ENCODE measurements around the gene GSS. TPM values are rescaled to one million over a fixed set of nuclear protein-coding genes. Genes with fewer than 3 reads are reported as not detected.

The GSS gene
- total RNA-seq, 2 experiments from 2014 or later = 84.3 to 86.0 TPM

GRCh38 chr20:34979366-34980153 is 24.0 kb upstream of the GSS start:
- intact Hi-C loops (cut with micrococcal nuclease) = no loop called here
- no peak for DNase-seq
- Mint-ChIP-seq H3K27ac (no peak overlapping the region), H3K4me1 (ENCODE audit: low read depth) (no peaks in the 10 kb centered on the region), H3K9me3 (no peaks in the 10 kb centered on the region), H3K27me3 (ENCODE audit: low read depth) (no peaks in the 10 kb centered on the region), H3K4me3 (no peak overlapping the region), H3K36me3 (ENCODE audit: low read depth) (no peaks in the 10 kb centered on the region)
- CTCF ChIA-PET = interaction anchor here (1.0 kb wide), 1 partner anchor 145 kb away, joined by 3 read pairs; no protein-coding TSS in a partner anchor

- Mint-ChIP-seq H3K36me3 (ENCODE audit: low read depth) (no peaks in the 10 kb centered on the region), H3K27me3 (ENCODE audit: low read depth) (no peaks in the 10 kb centered on the region), H3K4me1 (ENCODE audit: low read depth) (no peaks in the 10 kb centered on the region), H3K4me3 (no peak overlapping the region), H3K27ac (no peak overlapping the region), H3K9me3 (no peaks in the 10 kb centered on the region)
- intact Hi-C loops (cut with micrococcal nuclease) = no loop called here
- DNase-seq = no peak
- CTCF ChIA-PET = interaction anchor here (0.5 to 0.7 kb wide), 2 partner anchors 103 to 145 kb away, joined by 3 to 4 read pairs; no protein-coding TSS in a partner anchor
Observed at GRCh38 chr20:34978092-34978744, 22.6 kb upstream of the GSS start.

- no peaks in the 10 kb centered on the region for H3K4me1 Mint-ChIP-seq (ENCODE audit: low read depth)
- no peaks in the 10 kb centered on the region for H3K9me3 Mint-ChIP-seq
- H3K4me3 Mint-ChIP-seq = no peak overlapping the region
- CTCF ChIA-PET = interaction anchor here (0.7 kb wide), 1 partner anchor 103 kb away, joined by 3 read pairs; no protein-coding TSS in a partner anchor
- no peaks in the 10 kb centered on the region for H3K36me3 Mint-ChIP-seq (ENCODE audit: low read depth)
- DNase-seq = no peak
- intact Hi-C loops (cut with micrococcal nuclease) = no loop called here
- no peaks in the 10 kb centered on the region for H3K27me3 Mint-ChIP-seq (ENCODE audit: low read depth)
- no peak overlapping the region for H3K27ac Mint-ChIP-seq
Observed at GRCh38 chr20:34977365-34978091, 21.9 kb upstream of the GSS start.

GRCh38 chr20:34976286-34976685 is 20.7 kb upstream of the GSS start:
- CTCF ChIA-PET = no interaction called here
- no peak for DNase-seq
- H3K36me3 Mint-ChIP-seq (ENCODE audit: low read depth) = no peaks in the 10 kb centered on the region
- H3K27ac Mint-ChIP-seq = no peak overlapping the region
- H3K4me1 Mint-ChIP-seq (ENCODE audit: low read depth) = no peaks in the 10 kb centered on the region
- no peaks in the 10 kb centered on the region for H3K27me3 Mint-ChIP-seq (ENCODE audit: low read depth)
- intact Hi-C loops (cut with micrococcal nuclease) = no loop called here
- no peaks in the 10 kb centered on the region for H3K9me3 Mint-ChIP-seq
- H3K4me3 Mint-ChIP-seq = no peak overlapping the region

- Mint-ChIP-seq H3K27me3 (ENCODE audit: low read depth) (no peaks in the 10 kb centered on the region), H3K4me1 (ENCODE audit: low read depth) (no peaks in the 10 kb centered on the region), H3K9me3 (no peaks in the 10 kb centered on the region), H3K27ac (no peak overlapping the region), H3K36me3 (ENCODE audit: low read depth) (no peaks in the 10 kb centered on the region), H3K4me3 (no peak overlapping the region)
- no peak for DNase-seq
- CTCF ChIA-PET = interaction anchor here (0.6 to 1.2 kb wide), 3 partner anchors 43 to 330 kb away, joined by 3 to 4 read pairs (median 3); no protein-coding TSS in a partner anchor
- intact Hi-C loops (cut with micrococcal nuclease) = no loop called here
Observed at GRCh38 chr20:34974246-34974645, 18.6 kb upstream of the GSS start.

- H3K27me3 Mint-ChIP-seq (ENCODE audit: low read depth) = no peaks in the 10 kb centered on the region
- H3K9me3 Mint-ChIP-seq = no peaks in the 10 kb centered on the region
- intact Hi-C loops (cut with micrococcal nuclease) = no loop called here
- H3K4me1 Mint-ChIP-seq (ENCODE audit: low read depth) = no peaks in the 10 kb centered on the region
- H3K36me3 Mint-ChIP-seq (ENCODE audit: low read depth) = no peaks in the 10 kb centered on the region
- CTCF ChIA-PET = interaction anchor here (0.5 to 1.3 kb wide), 2 partner anchors 16 to 201 kb away, joined by 3 read pairs; no protein-coding TSS in a partner anchor
- DNase-seq = no peak
- no peak overlapping the region for H3K27ac Mint-ChIP-seq
- H3K4me3 Mint-ChIP-seq = no peak overlapping the region
Observed at GRCh38 chr20:34971561-34972235, 16.1 kb upstream of the GSS start.

- Mint-ChIP-seq H3K36me3 (ENCODE audit: low read depth) (no peaks in the 10 kb centered on the region), H3K4me3 (no peak overlapping the region), H3K9me3 (no peaks in the 10 kb centered on the region), H3K4me1 (ENCODE audit: low read depth) (no peaks in the 10 kb centered on the region), H3K27ac (no peak overlapping the region), H3K27me3 (ENCODE audit: low read depth) (no peaks in the 10 kb centered on the region)
- no peak for DNase-seq
- CTCF ChIA-PET = no interaction called here
- intact Hi-C loops (cut with micrococcal nuclease) = no loop called here
Observed at GRCh38 chr20:34970846-34971560, 15.4 kb upstream of the GSS start.

- no peaks in the 10 kb centered on the region for H3K36me3 Mint-ChIP-seq (ENCODE audit: low read depth)
- H3K4me3 Mint-ChIP-seq = no peak overlapping the region
- H3K27me3 Mint-ChIP-seq (ENCODE audit: low read depth) = no peaks in the 10 kb centered on the region
- no peak for DNase-seq
- no peaks in the 10 kb centered on the region for H3K9me3 Mint-ChIP-seq
- H3K27ac Mint-ChIP-seq = no peak overlapping the region
- intact Hi-C loops (cut with micrococcal nuclease) = no loop called here
- no peaks in the 10 kb centered on the region for H3K4me1 Mint-ChIP-seq (ENCODE audit: low read depth)
- CTCF ChIA-PET = no interaction called here
Observed at GRCh38 chr20:34970193-34970840, 14.7 kb upstream of the GSS start.

GRCh38 chr20:34968042-34968775 is 12.6 kb upstream of the GSS start:
- H3K36me3 Mint-ChIP-seq (ENCODE audit: low read depth) = no peaks in the 10 kb centered on the region
- no peak overlapping the region for H3K4me3 Mint-ChIP-seq
- CTCF ChIA-PET = no interaction called here
- no peaks in the 10 kb centered on the region for H3K4me1 Mint-ChIP-seq (ENCODE audit: low read depth)
- no peak overlapping the region for H3K27ac Mint-ChIP-seq
- no peaks in the 10 kb centered on the region for H3K27me3 Mint-ChIP-seq (ENCODE audit: low read depth)
- no peak for DNase-seq
- intact Hi-C loops (cut with micrococcal nuclease) = no loop called here
- no peaks in the 10 kb centered on the region for H3K9me3 Mint-ChIP-seq

- Mint-ChIP-seq H3K4me1 (ENCODE audit: low read depth) (no peaks in the 10 kb centered on the region), H3K4me3 (no peak overlapping the region), H3K27me3 (ENCODE audit: low read depth) (no peaks in the 10 kb centered on the region), H3K36me3 (ENCODE audit: low read depth) (no peaks in the 10 kb centered on the region), H3K9me3 (no peaks in the 10 kb centered on the region), H3K27ac (no peak overlapping the region)
- intact Hi-C loops (cut with micrococcal nuclease) = no loop called here
- no peak for DNase-seq
- CTCF ChIA-PET = no interaction called here
Observed at GRCh38 chr20:34967421-34967820, 11.8 kb upstream of the GSS start.

GRCh38 chr20:34965051-34965450 is 9.4 kb upstream of the GSS start:
- no peaks in the 10 kb centered on the region for H3K9me3 Mint-ChIP-seq
- no peak overlapping the region for H3K27ac Mint-ChIP-seq
- CTCF ChIA-PET = no interaction called here
- H3K27me3 Mint-ChIP-seq (ENCODE audit: low read depth) = no peaks in the 10 kb centered on the region
- H3K36me3 Mint-ChIP-seq (ENCODE audit: low read depth) = no peaks in the 10 kb centered on the region
- DNase-seq = no peak
- H3K4me1 Mint-ChIP-seq (ENCODE audit: low read depth) = peaks cover 6% of the 10 kb centered on the region
- no peak overlapping the region for H3K4me3 Mint-ChIP-seq
- intact Hi-C loops (cut with micrococcal nuclease) = no loop called here
